Measurements from ENCODE around the gene SLC28A1. TPM values are rescaled to one million over a fixed set of nuclear protein-coding genes. Genes with fewer than 3 reads are reported as not detected.

SLC28A1 gene
- total and polyA plus RNA-seq, 2 donors (not counting 1 experiment from before 2014, with no cell fraction given): not detected

- no peaks in the 10 kb centered on the region for H3K36me3 ChIP-seq (replicated peaks in 1 of 2; ENCODE audit: control extremely low read depth in 1 of 2, control insufficient read depth in 1 of 2, extremely low read depth in 1 of 2, insufficient read depth in 2 of 2, low read length in 1 of 2)
- intact Hi-C loops (cut with micrococcal nuclease): loop anchor here (10.0 kb wide), 1 partner anchor 56 kb away; no protein-coding TSS in a partner anchor
- TF ChIP-seq EZH2 (IDR thresholded peaks at IDR 0.05; ENCODE audit: borderline replicate concordance, insufficient read depth, low read depth, low read length, poor library complexity, severe bottlenecking) (no peak), CTCF (IDR thresholded peaks at IDR 0.05) (no peak)
- Mint-ChIP-seq H3K9me3 (ENCODE audit: insufficient read depth) (no peaks in the 10 kb centered on the region), H3K27me3 (no peaks in the 10 kb centered on the region), H3K4me3 (no peak overlapping the region), H3K27ac (no peak overlapping the region), H3K4me1 (peaks cover 60% of the 10 kb centered on the region)
- ATAC-seq (ENCODE audit: low read depth) (no peak), DNase-seq (no peak)
- H3K27ac ChIP-seq (ENCODE audit: low read length in 2 of 2): peak overlapping the region; percentile 53 to 65
- CTCF ChIA-PET: interaction anchor here (0.9 to 2.3 kb wide), 5 partner anchors 14 to 273 kb away, joined by 3 to 11 read pairs (median 3); partner anchors contain the start of gene SEC11A
- peaks cover 38% of the 10 kb centered on the region in 2 donors for H3K4me1 ChIP-seq (ENCODE audit: control insufficient read depth in 2 of 2, insufficient read depth in 2 of 2, low read length in 2 of 2)
- no peaks in the 10 kb centered on the region for H3K9me3 ChIP-seq (ENCODE audit: control extremely low read depth in 1 of 3, control insufficient read depth in 2 of 3, insufficient read depth in 1 of 3, low read length in 2 of 3)
- H4K20me1 ChIP-seq (ENCODE audit: control insufficient read depth, insufficient read depth, low read length, poor library complexity, severe bottlenecking): peaks cover 8% of the 10 kb centered on the region
- H3K9ac ChIP-seq (ENCODE audit: low read length): no peak overlapping the region
- peaks cover 63% of the 10 kb centered on the region for H3K79me2 ChIP-seq (ENCODE audit: control insufficient read depth, insufficient read depth, low read length)
- H2AFZ ChIP-seq (ENCODE audit: insufficient read depth, low read depth, low read length, poor library complexity, severe bottlenecking): no peak overlapping the region
- POLR2A ChIA-PET: no interaction called here
- WGBS (ENCODE audit: insufficient coverage): no CpG with 5 or more reads among the region's 2 CpGs
- no peaks in the 10 kb centered on the region for H3K27me3 ChIP-seq (replicated peaks in 1 of 4; ENCODE audit: control extremely low read depth in 1 of 4, control insufficient read depth in 3 of 4, insufficient read depth in 4 of 4, low read length in 3 of 4)
- no peak overlapping the region for H3K4me3 ChIP-seq (ENCODE audit: control extremely low read depth in 1 of 5, extremely low read depth in 1 of 5, insufficient read depth in 1 of 5, low read depth in 2 of 5, low read length in 4 of 5)
- peak overlapping the region; percentile 65 for H3K4me2 ChIP-seq (replicated peaks; ENCODE audit: low read depth, low read length, poor library complexity, severe bottlenecking)
Measured at GRCh38 chr15:84988909-84989644, 104.6 kb downstream of the SLC28A1 start.

GRCh38 chr15:84990507-84990906 lies 106.0 kb downstream of the SLC28A1 start:
- Mint-ChIP-seq H3K9me3 (ENCODE audit: insufficient read depth) (no peaks in the 10 kb centered on the region), H3K4me3 (no peak overlapping the region)

More at GRCh38 chr15:84990507-84990906, 106.0 kb downstream of the SLC28A1 start:
- Mint-ChIP-seq H3K27me3 (no peaks in the 10 kb centered on the region), H3K27ac (no peak overlapping the region), H3K4me1 (peaks cover 49% of the 10 kb centered on the region)
- no peak for DNase-seq
- peaks cover 19% of the 10 kb centered on the region for H4K20me1 ChIP-seq (ENCODE audit: control insufficient read depth, insufficient read depth, low read length, poor library complexity, severe bottlenecking)
- H3K36me3 ChIP-seq (replicated peaks in 1 of 2; ENCODE audit: control extremely low read depth in 1 of 2, control insufficient read depth in 1 of 2, extremely low read depth in 1 of 2, insufficient read depth in 2 of 2, low read length in 1 of 2): no peaks in the 10 kb centered on the region
- H3K4me3 ChIP-seq (ENCODE audit: control extremely low read depth in 1 of 5, extremely low read depth in 1 of 5, insufficient read depth in 1 of 5, low read depth in 2 of 5, low read length in 4 of 5): no peak overlapping the region
- ATAC-seq (ENCODE audit: low read depth): no peak
- H3K9ac ChIP-seq (ENCODE audit: low read length): no peak overlapping the region
- H3K27me3 ChIP-seq (replicated peaks in 1 of 4; ENCODE audit: control extremely low read depth in 1 of 4, control insufficient read depth in 3 of 4, insufficient read depth in 4 of 4, low read length in 3 of 4): no peaks in the 10 kb centered on the region
- peaks cover 67% of the 10 kb centered on the region for H3K79me2 ChIP-seq (ENCODE audit: control insufficient read depth, insufficient read depth, low read length)
- TF ChIP-seq CTCF (IDR thresholded peaks at IDR 0.05) (no peak), EZH2 (IDR thresholded peaks at IDR 0.05; ENCODE audit: borderline replicate concordance, insufficient read depth, low read depth, low read length, poor library complexity, severe bottlenecking) (no peak)
- intact Hi-C loops (cut with micrococcal nuclease): no loop called here
- ChIA-PET POLR2A (no interaction called here), CTCF (no interaction called here)
- no peak overlapping the region for H3K27ac ChIP-seq (ENCODE audit: low read length in 2 of 2)
- H3K4me2 ChIP-seq (replicated peaks; ENCODE audit: low read depth, low read length, poor library complexity, severe bottlenecking): peak overlapping the region; percentile 61
- WGBS (ENCODE audit: insufficient coverage): no CpG with 5 or more reads among the region's 1 CpG
- H3K4me1 ChIP-seq (ENCODE audit: control insufficient read depth in 2 of 2, insufficient read depth in 2 of 2, low read length in 2 of 2): peaks cover 38% of the 10 kb centered on the region in 2 donors
- H3K9me3 ChIP-seq (ENCODE audit: control extremely low read depth in 1 of 3, control insufficient read depth in 2 of 3, insufficient read depth in 1 of 3, low read length in 2 of 3): no peaks in the 10 kb centered on the region
- H2AFZ ChIP-seq (ENCODE audit: insufficient read depth, low read depth, low read length, poor library complexity, severe bottlenecking): no peak overlapping the region

Measured in B cell (primary cell).